Measurements from ENCODE around the gene SYNC. TPM values are rescaled to one million over a fixed set of nuclear protein-coding genes. Genes with fewer than 3 reads are reported as not detected.
A peak's percentile ranks its signal among the peaks of the same experiment; 100 is the strongest.
"Not testable (repeated sequence)": the region's sequence is repeated elsewhere in the genome, so short reads cannot be mapped to it uniquely, and the experiment has no call there.

The SYNC gene
- total RNA-seq, 1 experiment from 2014 or later, result 7.9 TPM

GRCh38 chr1:32727876-32728275 is 25.3 kb upstream of the SYNC start:
- in situ Hi-C loops (cut with HindIII; ENCODE audit: low sequenced_read_pairs), result no loop called here

GRCh38 chr1:32725615-32725982 is 23.0 kb upstream of the SYNC start:
- DNase-seq (ENCODE audit: low spot score), result no peak
- in situ Hi-C loops (cut with HindIII; ENCODE audit: low sequenced_read_pairs), result no loop called here

More at GRCh38 chr1:32727876-32728275, 25.3 kb upstream of the SYNC start:
- DNase-seq (ENCODE audit: low spot score), result no peak

DNA sequence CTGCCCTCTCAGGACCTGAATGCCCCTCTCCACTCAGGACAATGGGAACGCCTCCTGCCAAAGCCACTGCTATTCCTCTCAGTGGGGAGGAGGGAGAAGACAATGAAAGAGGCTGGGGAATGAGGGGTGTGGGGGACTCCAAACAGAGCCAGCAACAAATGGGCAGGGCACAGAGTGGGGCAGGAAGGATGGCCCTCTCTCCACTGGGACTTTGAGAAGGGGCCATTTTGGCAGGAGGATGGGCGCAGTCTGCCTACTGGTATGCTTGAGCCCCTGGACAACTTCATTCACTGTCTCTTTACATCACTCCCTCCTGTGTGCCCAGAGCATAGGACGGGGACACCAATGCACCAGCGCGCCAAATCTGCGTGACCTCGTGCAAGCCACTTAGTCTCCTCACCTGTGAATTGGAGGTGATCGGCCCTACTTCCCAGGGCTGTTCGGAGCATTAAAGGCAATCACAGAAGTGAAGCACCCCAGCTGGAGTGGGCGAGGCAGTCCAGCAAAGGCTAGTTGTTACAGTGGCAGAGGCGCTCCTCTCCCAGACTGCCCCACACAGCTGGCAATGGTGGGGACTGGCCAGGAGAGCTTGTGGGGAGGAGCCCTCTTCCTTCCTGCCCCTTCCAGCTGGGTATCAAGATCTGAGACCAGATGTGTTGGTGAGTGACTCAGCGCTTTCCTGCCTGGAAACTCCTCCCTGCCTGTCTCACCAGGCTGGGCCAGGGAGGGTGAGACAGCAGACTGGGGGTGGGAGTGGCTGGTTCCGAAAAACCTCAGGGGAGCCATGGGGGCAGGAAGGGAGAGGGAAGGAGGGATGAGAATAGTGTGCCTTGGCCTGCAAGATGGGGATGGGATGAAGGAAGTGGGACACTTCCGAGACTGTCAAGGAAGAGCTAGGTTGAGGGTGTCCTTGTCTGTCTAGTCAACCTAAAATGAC is 22.4 kb upstream of the SYNC start:
- DNase-seq (ENCODE audit: low spot score), result no peak
- in situ Hi-C loops (cut with HindIII; ENCODE audit: low sequenced_read_pairs), result no loop called here

DNA sequence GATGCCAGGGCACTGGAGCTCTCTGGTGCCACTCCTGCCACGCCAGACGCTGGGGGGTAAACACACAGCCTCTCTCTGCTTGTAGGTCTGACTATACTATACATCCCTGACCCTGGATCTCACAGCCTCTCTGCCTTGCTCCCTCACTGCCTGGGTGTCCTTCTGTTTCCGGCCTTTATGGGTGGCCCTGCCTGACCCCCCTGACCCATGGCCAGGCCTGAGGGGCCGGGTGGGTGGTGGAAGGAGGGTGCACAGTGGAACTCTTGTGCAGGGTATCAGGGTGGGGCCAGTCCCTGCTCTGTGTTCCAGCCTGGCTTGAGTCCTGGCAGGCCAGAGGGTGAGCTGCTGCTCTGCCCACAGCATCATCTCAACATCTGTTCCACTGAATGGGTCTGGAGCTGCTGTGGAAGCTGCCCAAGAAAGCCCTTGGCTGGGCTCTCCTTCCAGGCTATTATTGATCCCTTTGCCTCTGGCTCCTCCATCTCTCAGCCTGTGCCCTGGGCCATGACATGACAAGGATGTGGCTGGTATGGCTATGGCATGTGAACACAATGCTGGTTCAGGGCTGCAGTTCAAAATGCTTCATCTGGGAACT is 17.2 kb upstream of the SYNC start:
- no peak for DNase-seq (ENCODE audit: low spot score)
- in situ Hi-C loops (cut with HindIII; ENCODE audit: low sequenced_read_pairs), result no loop called here

DNA sequence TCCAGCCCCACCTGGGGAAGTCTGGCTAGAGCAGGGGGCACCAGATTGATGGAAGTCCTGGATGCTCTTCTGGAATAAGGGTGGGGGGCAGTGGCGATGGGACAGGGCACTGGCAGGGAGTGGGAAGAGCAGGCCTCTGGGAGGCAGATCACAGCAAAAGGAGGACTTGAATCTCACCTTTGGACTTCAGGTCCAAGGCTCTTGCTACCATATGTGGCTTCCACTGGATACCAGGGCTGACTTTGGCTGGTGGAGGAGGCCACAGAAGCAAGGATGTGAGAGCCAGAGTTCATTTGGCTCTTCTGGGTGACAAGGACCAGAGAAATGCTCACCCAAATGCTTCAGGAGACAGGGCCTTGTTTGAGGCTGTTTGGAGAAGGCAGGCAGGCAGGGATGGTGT is 16.0 kb upstream of the SYNC start:
- no peak for DNase-seq (ENCODE audit: low spot score)
- in situ Hi-C loops (cut with HindIII; ENCODE audit: low sequenced_read_pairs), result no loop called here

DNA sequence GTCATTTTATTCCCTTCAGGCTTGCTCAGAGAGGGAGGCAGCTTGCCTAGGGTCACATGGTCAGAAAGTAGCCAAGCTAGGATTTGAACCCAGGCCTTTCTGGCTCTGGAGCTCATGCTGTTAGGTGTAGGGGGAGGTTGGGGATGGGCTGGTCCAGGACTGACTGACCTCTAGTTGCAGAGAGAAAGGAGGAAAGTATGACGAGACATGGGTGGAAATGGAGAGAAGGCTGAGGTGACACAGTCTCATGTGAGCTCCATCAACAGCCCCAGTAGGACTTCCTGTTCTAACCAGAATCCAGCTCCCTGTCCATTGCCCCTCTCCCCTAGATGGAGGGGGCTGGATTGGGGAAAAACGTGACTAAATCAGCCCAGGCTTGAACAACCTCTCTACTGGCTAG is 15.5 kb upstream of the SYNC start:
- no peak for DNase-seq (ENCODE audit: low spot score)
- in situ Hi-C loops (cut with HindIII; ENCODE audit: low sequenced_read_pairs), result no loop called here

- in situ Hi-C loops (cut with HindIII; ENCODE audit: low sequenced_read_pairs), result no loop called here
- DNase-seq (ENCODE audit: low spot score), result no peak
Observed at GRCh38 chr1:32717503-32717902, 14.9 kb upstream of the SYNC start.

DNA sequence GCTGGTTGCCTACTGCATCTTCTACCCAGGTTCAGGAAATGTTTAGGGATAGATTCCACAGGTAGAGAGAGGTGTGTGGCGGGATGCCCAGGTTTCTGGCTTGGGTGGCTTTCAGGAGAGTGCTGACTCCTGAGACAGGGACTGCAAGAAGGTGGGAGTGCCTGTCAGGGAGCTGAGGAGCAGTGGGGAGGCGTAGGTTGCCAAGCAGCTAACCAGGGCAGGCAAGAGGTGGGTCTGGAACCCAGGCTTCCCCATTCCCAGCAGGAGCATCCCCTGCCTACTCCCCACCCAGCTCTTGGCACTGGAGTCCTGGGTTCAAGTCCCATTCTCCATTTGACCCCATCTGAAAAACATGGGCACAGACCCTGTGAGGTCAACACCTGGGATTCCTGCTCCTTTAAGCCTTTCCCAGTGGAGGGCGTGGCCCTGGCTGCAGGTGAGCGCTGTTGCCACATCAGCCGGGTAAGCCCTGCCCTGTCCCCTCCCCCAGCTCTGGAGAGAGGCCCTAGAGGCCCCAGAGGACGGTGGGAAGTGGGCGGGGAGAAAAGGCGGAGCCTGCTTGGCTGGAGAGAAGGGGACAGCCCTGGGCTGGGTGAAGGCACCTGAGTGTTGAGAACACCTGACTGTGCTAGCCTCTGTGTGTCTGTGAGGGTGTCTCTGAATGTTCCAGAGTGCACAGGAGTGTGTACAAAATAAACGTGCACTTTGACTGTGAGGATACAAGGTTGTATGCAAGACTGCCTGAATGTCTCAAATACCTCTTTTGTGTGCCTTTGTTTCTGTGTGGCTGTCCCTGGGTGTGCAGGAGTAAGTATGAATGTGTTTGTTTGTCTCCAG is 14.0 kb upstream of the SYNC start:
- no peak for DNase-seq (ENCODE audit: low spot score)
- in situ Hi-C loops (cut with HindIII; ENCODE audit: low sequenced_read_pairs), result no loop called here

DNA sequence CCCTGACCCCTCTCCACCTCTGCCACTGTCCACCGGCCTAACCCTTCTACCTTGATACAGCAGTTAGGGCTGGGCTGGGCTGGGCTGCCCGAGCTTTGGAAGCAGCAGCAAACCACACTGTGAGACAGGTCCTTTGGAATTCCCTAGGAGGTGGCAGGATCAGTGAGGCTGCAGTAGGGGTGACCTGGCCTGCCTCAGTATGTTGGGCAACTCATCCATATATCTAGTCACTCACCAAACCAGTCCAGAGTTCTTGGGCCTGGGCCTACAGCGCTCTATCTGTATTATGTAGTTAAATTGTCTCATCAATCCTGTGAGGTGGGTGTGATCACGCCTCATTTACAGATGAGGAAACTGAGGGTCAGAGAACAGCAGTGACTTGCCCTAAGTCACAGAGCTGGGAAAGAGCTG is 13.3 kb upstream of the SYNC start:
- DNase-seq (ENCODE audit: low spot score), result no peak
- in situ Hi-C loops (cut with HindIII; ENCODE audit: low sequenced_read_pairs), result no loop called here

DNA sequence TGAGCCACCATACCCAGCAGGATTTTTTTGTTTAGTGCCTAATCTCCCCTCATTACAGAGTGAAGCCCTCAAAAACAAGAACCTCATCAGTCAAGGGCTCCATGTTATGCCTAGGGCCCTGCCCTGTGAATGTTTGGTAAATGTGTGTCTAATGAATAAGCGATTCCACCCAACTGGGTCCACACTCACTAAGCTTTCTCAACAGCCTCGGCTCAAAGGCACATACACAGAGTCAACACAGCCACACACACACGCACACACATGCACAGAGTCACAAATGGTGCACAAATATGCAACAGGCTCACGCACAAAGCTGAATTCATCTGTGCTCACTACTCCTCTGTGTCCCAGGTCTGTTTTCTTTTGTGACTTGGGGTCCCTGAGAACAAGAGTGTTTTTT is 11.7 kb upstream of the SYNC start:
- in situ Hi-C loops (cut with HindIII; ENCODE audit: low sequenced_read_pairs), result loop anchor here (5.0 kb wide), 1 partner anchor 48 kb away; no protein-coding TSS in a partner anchor
- DNase-seq (ENCODE audit: low spot score), result no peak

- DNase-seq (ENCODE audit: low spot score), result no peak
- in situ Hi-C loops (cut with HindIII; ENCODE audit: low sequenced_read_pairs), result loop anchor here (5.0 kb wide), 1 partner anchor 49 kb away; no protein-coding TSS in a partner anchor
Observed at GRCh38 chr1:32713081-32713480, 10.5 kb upstream of the SYNC start.

DNA sequence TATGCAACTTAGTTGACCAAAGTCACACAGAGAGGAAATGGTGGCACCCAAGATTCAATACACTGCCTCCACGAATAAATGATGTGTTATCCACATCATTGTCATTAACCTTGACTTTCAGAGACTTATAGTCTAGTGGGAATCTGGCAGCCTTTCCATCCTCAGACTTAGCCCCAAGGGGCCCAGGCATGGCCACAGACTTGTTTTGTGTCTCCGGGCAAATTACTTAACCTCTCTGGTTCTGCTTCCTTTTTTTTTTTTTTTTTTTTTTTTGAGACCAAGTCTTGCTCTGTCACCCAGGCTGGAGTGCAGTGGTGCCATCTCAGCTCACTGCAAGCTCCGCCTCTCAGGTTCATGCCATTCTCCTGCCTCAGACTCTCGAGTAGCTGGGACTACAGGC is 8.7 kb upstream of the SYNC start:
- in situ Hi-C loops (cut with HindIII; ENCODE audit: low sequenced_read_pairs), result loop anchor here (5.0 kb wide), 1 partner anchor 51 kb away; no protein-coding TSS in a partner anchor
- not testable (repeated sequence) for DNase-seq (ENCODE audit: low spot score)

DNA sequence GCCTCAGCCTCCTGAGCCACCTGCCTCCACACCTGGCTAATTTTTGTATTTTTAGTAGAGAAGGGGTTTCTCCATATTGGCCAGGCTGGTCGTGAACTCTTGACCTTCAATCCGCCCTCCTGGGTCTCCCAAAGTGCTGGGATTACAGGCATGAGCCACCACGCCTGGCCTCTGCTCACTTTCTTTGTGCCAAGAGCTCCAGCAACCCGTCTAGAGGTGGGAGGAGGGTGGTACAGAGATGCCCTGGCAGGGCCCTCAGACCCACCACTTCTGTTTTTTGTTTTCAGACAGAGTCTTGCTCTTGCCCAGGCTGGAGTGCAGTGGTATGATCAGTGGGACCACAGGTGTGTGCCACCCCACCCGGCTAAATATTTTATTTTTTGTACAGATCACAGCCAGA is 6.9 kb upstream of the SYNC start:
- in situ Hi-C loops (cut with HindIII; ENCODE audit: low sequenced_read_pairs), result no loop called here
- DNase-seq (ENCODE audit: low spot score), result no peak

DNA sequence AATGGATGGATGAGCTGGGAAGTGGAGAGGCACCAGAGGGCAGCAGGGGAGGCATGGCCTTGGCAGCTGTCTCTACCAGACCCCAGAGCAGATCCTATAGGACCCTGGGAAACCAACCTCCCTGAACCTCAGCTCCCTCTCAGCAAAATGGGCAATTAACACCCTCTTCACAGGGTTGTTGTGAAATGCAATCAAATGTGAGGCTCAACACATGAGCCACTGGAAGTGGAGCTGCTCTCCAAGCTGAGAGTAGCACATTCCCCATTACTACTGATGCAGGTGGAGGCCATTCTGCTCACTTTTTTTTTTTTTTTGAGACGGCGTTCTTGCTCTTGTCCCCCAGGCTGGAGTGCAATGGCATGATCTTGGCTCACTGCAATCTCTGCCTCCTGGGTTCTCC is 6.5 kb upstream of the SYNC start:
- no peak for DNase-seq (ENCODE audit: low spot score)
- in situ Hi-C loops (cut with HindIII; ENCODE audit: low sequenced_read_pairs), result no loop called here

DNA sequence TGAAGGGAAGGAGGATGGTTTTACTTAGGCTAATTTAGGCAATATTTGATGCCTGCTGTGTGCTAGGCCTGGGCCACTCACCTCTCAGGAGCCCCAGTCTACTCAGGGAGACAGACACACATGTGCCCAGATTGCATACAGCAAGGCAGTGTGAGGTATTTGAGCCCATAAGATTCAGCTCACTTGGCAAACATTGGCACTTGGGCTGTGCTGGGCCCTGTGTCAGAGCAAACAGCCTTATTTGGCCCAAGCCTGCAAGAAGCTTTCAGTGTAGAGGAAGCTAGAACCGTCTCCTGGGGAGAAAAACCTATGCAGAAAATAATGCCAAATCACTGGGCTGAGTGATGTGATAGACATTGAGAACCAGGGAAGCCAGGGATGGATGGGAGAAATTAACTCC is 3.9 kb upstream of the SYNC start:
- in situ Hi-C loops (cut with HindIII; ENCODE audit: low sequenced_read_pairs), result no loop called here
- no peak for DNase-seq (ENCODE audit: low spot score)

- in situ Hi-C loops (cut with HindIII; ENCODE audit: low sequenced_read_pairs), result no loop called here
- no peak for DNase-seq (ENCODE audit: low spot score)
Observed at GRCh38 chr1:32705516-32705915, 2.9 kb upstream of the SYNC start.

GRCh38 chr1:32703479-32704291 is 1.1 kb upstream of the SYNC start:
- DNase-seq (ENCODE audit: low spot score), result no peak

DNA sequence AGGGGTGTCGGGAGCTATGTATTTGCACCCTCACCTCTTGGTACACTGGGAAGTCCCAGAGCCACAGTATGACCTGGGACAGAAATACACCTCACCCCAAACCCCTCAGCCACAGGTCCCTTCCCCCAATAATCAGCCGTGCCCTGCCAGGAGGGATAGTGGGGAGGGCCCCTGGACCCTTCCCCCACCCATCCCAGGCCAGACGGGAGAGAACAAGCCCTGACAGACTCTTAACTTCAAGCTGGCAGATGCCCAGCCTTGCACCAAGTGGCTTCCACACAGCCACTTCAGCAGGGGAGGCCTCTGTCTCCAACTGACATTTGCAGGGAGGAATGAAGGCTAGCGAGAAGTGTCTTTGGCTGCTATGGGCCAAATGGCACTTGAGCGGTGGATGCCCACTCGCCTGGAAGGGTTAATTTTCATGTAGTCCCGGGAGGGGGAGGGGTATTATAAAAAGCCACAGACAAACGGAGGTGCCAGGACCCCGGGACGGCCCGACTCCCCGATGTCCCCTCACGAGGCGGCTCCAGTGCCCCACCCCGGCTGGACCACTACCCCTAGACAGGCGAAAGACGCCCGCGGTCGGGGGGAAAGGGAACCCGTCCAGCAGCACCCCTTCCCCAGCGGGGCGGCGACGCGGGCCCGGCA is 495 bp downstream of the SYNC start:
- in situ Hi-C loops (cut with HindIII; ENCODE audit: low sequenced_read_pairs), result no loop called here
- peak; percentile 30 for DNase-seq (ENCODE audit: low spot score)

More at GRCh38 chr1:32703479-32704291, 1.1 kb upstream of the SYNC start:
- in situ Hi-C loops (cut with HindIII; ENCODE audit: low sequenced_read_pairs), result no loop called here
